HepG2 (cell line): ENCODE data around the gene SMARCA2. TPM values are rescaled to one million over a fixed set of nuclear protein-coding genes. Genes with fewer than 3 reads are reported as not detected.

Experiments
- ATAC-seq: fragments of 200-7000 bp; cut with Tn5 transposase; 3 replicates; pipeline ENCODE4 v1.9.1; 2020; ENCODE audit warnings: mild to moderate bottlenecking, moderate library complexity
- BruUV-seq: library from RNA; stranded (reverse); fragments of 400-500 nt; replicated peaks from 2 replicates; lab custom pipeline; 2021; lab: Mats Ljungman, UMichigan
- CTCF ChIA-PET: fragments of 300-600 bp; formaldehyde crosslinking; extraction: SDS; loops from one replicate; lab custom pipeline; 2021; ENCODE audit warnings: low total read pairs, inconsistent platforms, low intra/inter-chr PET ratio; lab: Yijun Ruan, JAX
- POLR2A ChIA-PET: fragments of 350-600 bp; sonication (Branson Sonifier 250); formaldehyde crosslinking; loops from one replicate; lab custom pipeline; 2020; ENCODE audit warnings: antibody characterized with exemption, inconsistent platforms; lab: Yijun Ruan, JAX
- DNase-seq: peaks from one replicate; pipeline ENCODE4 v3.0.0-alpha.2; 2015; ENCODE audit warnings: low spot score
- FAIRE-seq: peaks from 3 replicates; lab custom pipeline; 2011; peaks lifted over from hg19 to GRCh38; lab: Jason Lieb, UNC
- H2AFZ ChIP-seq: one replicate; pipeline ENCODE4 v1.6.1; 2011; ENCODE audit warnings: low read length, inconsistent platforms
- H3K27ac ChIP-seq: fragments of 300-600 bp; 3 replicates; pipeline ENCODE4 v1.8.0; 2011; ENCODE audit warnings: mixed run types, mild to moderate bottlenecking, mixed read lengths, low read length, inconsistent platforms; ENCODE audit not compliant: insufficient read depth; ENCODE audit errors: extremely low read length
- H3K27me3 ChIP-seq, 2 experiments: fragments of 200-600 bp in 1 of 2; 2 replicates in 1 of 2; 3 replicates in 1 of 2; pipeline versions ENCODE4 v1.6.0 to v1.8.0; 2011; ENCODE audit warnings: low read length in 2 of 2, mild to moderate bottlenecking in 2 of 2, moderate library complexity in 2 of 2, inconsistent platforms in 1 of 2; ENCODE audit not compliant: insufficient read depth in 2 of 2, control insufficient read depth in 1 of 2
- H3K36me3 ChIP-seq, 2 experiments: fragments of 200-600 bp in 1 of 2; replicated peaks in 1 of 2; 2 replicates in 1 of 2; 3 replicates in 1 of 2; pipeline versions ENCODE4 v1.5.1 to v1.8.0; 2011; ENCODE audit warnings: low read length in 2 of 2, inconsistent platforms in 1 of 2; ENCODE audit not compliant: insufficient read depth in 2 of 2, control insufficient read depth in 1 of 2
- H3K4me1 ChIP-seq: 2 replicates; pipeline ENCODE4 v1.5.1; 2012; ENCODE audit warnings: low read length, inconsistent platforms; ENCODE audit not compliant: insufficient read depth
- H3K4me2 ChIP-seq: 2 replicates; pipeline ENCODE4 v1.6.0; 2011; ENCODE audit warnings: low read depth, low read length, inconsistent platforms
- H3K4me3 ChIP-seq, 3 experiments: fragments of 200-600 bp in 1 of 3; sonication (generic), shearing (Covaris generic) in 1 of 3; replicated peaks in 1 of 3; 2 replicates each; pipeline ENCODE4 v1.5.1; 2011 to 2016; ENCODE audit warnings: low read length in 3 of 3, inconsistent platforms in 2 of 3, low read depth in 2 of 3, mild to moderate bottlenecking in 2 of 3, control low read depth in 1 of 3, mixed read lengths in 1 of 3; ENCODE audit not compliant: insufficient read depth in 1 of 3
- H3K79me2 ChIP-seq: one replicate; pipeline ENCODE4 v1.6.1; 2011; ENCODE audit warnings: low read length, inconsistent platforms; ENCODE audit not compliant: insufficient read depth
- H3K9ac ChIP-seq: 2 replicates; pipeline ENCODE4 v1.6.0; 2011; ENCODE audit warnings: mild to moderate bottlenecking, low read depth, low read length, inconsistent platforms; ENCODE audit not compliant: insufficient read depth
- H3K9me3 ChIP-seq: 2 replicates; pipeline ENCODE4 v1.5.1; 2012; ENCODE audit warnings: mild to moderate bottlenecking, low read length
- H4K20me1 ChIP-seq: 2 replicates; pipeline ENCODE4 v1.6.0; 2011; ENCODE audit warnings: inconsistent platforms, mild to moderate bottlenecking, low read length, moderate library complexity; ENCODE audit not compliant: insufficient read depth
- ADNP ChIP-seq: sonication (generic); formaldehyde crosslinking; IDR thresholded peaks from 2 replicates; pipeline ENCODE4 v1.4.0; 2020; ENCODE audit warnings: missing genetic modification reagents
- BRD4 ChIP-seq: sonication (generic); formaldehyde crosslinking; IDR thresholded peaks from 2 replicates; pipeline ENCODE4 v1.4.0; 2020; ENCODE audit warnings: missing genetic modification reagents
- KAT2B ChIP-seq: fragments of 150-350 bp; IDR thresholded peaks from 2 replicates; pipeline ENCODE4 v1.6.1; 2014; ENCODE audit warnings: low read depth, low read length, borderline replicate concordance
- MIER2 ChIP-seq: IDR thresholded peaks from 2 replicates; pipeline ENCODE4 v1.6.1; 2016; ENCODE audit warnings: missing biosample characterization, missing genetic modification reagents
- NFE2 ChIP-seq: sonication (generic); formaldehyde crosslinking; IDR thresholded peaks from 2 replicates; pipeline ENCODE4 v1.4.0; 2020; ENCODE audit warnings: missing genetic modification reagents
- NFIC ChIP-seq: IDR thresholded peaks from 2 replicates; pipeline ENCODE4 v1.6.1; 2012; ENCODE audit warnings: mild to moderate bottlenecking, low read length, inconsistent platforms
- SNRNP70 ChIP-seq: fragments of 200-400 bp; formaldehyde crosslinking; IDR thresholded peaks from 2 replicates; pipeline ENCODE4 v1.6.1; 2017; ENCODE audit warnings: mild to moderate bottlenecking, low read depth, low read length, moderate library complexity
- SRY ChIP-seq: sonication (generic); formaldehyde crosslinking; IDR thresholded peaks from 2 replicates; pipeline ENCODE4 v1.8.0; 2022; ENCODE audit warnings: mild to moderate bottlenecking, missing genetic modification reagents
- ZMAT3 ChIP-seq: sonication (generic); formaldehyde crosslinking; conservative IDR thresholded peaks from 2 replicates; pipeline ENCODE4 v1.7.0; 2021; ENCODE audit warnings: missing genetic modification reagents
- ZNF292 ChIP-seq: sonication (generic); formaldehyde crosslinking; IDR thresholded peaks from 2 replicates; pipeline ENCODE4 v1.8.1; 2022; ENCODE audit warnings: mild to moderate bottlenecking, low read depth, missing genetic modification reagents, borderline replicate concordance
- ZNF343 ChIP-seq: sonication (generic); formaldehyde crosslinking; IDR thresholded peaks from 2 replicates; pipeline ENCODE4 v1.4.0; 2020; ENCODE audit warnings: mild to moderate bottlenecking, missing genetic modification reagents
- ZSCAN21 ChIP-seq: sonication (generic); formaldehyde crosslinking; IDR thresholded peaks from 2 replicates; pipeline ENCODE4 v1.8.0; 2022; ENCODE audit warnings: mild to moderate bottlenecking, missing genetic modification reagents, moderate library complexity, borderline replicate concordance
- WGBS: methylation state at CpG from one replicate; pipeline ENCODE4 v1.1.6; 2017; ENCODE audit warnings: low lambda C conversion rate; 5-methylcytosine and 5-hydroxymethylcytosine counted together
- in situ Hi-C: cut with HindIII; loops from 2 replicates; pipeline ENCODE4 v1.10.0; 2017; ENCODE audit warnings: low pct_unique_long_range_greater_than_20kb; ENCODE audit not compliant: extremely low pct_ligation_motif_present
- intact Hi-C: fragments of 100-400 bp; cut with micrococcal nuclease; formaldehyde crosslinking; loops from one replicate; pipeline ENCODE4 v1.10.0; 2022; ENCODE audit not compliant: unreplicated experiment
- polyA plus RNA-seq, 8 experiments: library from polyadenylated mRNA; depleted of rRNA in 3 of 8; stranded (reverse) in 7 of 8; unstranded in 1 of 8; fragments of >200 nt; fragmentation: Illumina TruSeq in 4 of 8; extraction: Trizol in 4 of 8; gene quantifications; 2 replicates each; pipeline versions ENCODE4 v1.2.1 to v1.2.3, GENCODE V29; 2011 to 2016; ENCODE audit warnings: low read depth in 4 of 8, missing spikeins in 1 of 8, mixed read lengths in 1 of 8; ENCODE audit not compliant: insufficient read depth in 1 of 8
- total RNA-seq, 5 experiments: library from RNA; depleted of rRNA; stranded (reverse); fragments of >200 nt; fragmentation: Illumina TruSeq; extraction: Trizol; gene quantifications; 2 replicates each; pipeline ENCODE4 v1.2.3, GENCODE V29; 2016; ENCODE audit warnings: low read depth in 1 of 5
- TF ChIP-seq, protein P1 (sequence below): sonication (generic); formaldehyde crosslinking; IDR thresholded peaks from 2 replicates; pipeline ENCODE4 v1.4.0; 2020; ENCODE audit warnings: missing genetic modification reagents, borderline replicate concordance
- TF ChIP-seq, protein P2 (sequence below): sonication (generic); formaldehyde crosslinking; IDR thresholded peaks from 2 replicates; pipeline ENCODE4 v1.8.0; 2022; ENCODE audit warnings: missing genetic modification reagents, mild to moderate bottlenecking, moderate library complexity, borderline replicate concordance
- TF ChIP-seq, protein P3 (sequence below), 2 experiments: sonication (generic) in 1 of 2; formaldehyde crosslinking in 1 of 2; IDR thresholded peaks; 2 replicates each; pipeline versions ENCODE4 v1.4.0 to v1.6.1; 2018 to 2020; ENCODE audit warnings: missing genetic modification reagents in 2 of 2, borderline replicate concordance in 1 of 2, low read depth in 1 of 2, mild to moderate bottlenecking in 1 of 2, missing biosample characterization in 1 of 2

Gene SMARCA2
- total and polyA plus RNA-seq, 2 of the 13 experiments (the other 11 are each of a cell fraction or from before 2014, with no cell fraction given): 22.5 to 23.7 TPM

DNA sequence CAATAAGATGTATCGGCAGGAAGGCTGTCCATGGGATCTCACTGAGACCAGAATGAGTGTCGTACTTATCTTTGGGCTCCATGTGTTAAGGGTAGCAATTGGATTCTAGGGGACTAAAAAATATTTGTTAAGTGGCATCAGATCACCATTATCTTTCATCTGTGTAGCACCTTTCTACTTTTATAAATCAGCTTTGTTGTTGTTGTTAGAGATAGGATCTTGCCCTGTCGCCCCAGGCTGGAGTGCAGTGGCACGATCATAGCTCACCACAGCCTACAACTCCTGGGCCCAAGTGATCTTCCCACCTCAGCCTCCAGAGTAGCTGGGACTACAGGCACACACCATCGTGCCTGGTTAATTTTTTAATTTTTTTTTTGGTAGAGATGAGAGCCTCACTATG, 220.5 kb downstream of the SMARCA2 start (continued):
- TF ChIP-seq, protein P1, sequence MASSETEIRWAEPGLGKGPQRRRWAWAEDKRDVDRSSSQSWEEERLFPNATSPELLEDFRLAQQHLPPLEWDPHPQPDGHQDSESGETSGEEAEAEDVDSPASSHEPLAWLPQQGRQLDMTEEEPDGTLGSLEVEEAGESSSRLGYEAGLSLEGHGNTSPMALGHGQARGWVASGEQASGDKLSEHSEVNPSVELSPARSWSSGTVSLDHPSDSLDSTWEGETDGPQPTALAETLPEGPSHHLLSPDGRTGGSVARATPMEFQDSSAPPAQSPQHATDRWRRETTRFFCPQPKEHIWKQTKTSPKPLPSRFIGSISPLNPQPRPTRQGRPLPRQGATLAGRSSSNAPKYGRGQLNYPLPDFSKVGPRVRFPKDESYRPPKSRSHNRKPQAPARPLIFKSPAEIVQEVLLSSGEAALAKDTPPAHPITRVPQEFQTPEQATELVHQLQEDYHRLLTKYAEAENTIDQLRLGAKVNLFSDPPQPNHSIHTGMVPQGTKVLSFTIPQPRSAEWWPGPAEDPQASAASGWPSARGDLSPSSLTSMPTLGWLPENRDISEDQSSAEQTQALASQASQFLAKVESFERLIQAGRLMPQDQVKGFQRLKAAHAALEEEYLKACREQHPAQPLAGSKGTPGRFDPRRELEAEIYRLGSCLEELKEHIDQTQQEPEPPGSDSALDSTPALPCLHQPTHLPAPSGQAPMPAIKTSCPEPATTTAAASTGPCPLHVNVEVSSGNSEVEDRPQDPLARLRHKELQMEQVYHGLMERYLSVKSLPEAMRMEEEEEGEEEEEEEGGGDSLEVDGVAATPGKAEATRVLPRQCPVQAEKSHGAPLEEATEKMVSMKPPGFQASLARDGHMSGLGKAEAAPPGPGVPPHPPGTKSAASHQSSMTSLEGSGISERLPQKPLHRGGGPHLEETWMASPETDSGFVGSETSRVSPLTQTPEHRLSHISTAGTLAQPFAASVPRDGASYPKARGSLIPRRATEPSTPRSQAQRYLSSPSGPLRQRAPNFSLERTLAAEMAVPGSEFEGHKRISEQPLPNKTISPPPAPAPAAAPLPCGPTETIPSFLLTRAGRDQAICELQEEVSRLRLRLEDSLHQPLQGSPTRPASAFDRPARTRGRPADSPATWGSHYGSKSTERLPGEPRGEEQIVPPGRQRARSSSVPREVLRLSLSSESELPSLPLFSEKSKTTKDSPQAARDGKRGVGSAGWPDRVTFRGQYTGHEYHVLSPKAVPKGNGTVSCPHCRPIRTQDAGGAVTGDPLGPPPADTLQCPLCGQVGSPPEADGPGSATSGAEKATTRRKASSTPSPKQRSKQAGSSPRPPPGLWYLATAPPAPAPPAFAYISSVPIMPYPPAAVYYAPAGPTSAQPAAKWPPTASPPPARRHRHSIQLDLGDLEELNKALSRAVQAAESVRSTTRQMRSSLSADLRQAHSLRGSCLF (CRISPR knock-in tag): no peak
- no peak for TF ChIP-seq NFIC

DNA sequence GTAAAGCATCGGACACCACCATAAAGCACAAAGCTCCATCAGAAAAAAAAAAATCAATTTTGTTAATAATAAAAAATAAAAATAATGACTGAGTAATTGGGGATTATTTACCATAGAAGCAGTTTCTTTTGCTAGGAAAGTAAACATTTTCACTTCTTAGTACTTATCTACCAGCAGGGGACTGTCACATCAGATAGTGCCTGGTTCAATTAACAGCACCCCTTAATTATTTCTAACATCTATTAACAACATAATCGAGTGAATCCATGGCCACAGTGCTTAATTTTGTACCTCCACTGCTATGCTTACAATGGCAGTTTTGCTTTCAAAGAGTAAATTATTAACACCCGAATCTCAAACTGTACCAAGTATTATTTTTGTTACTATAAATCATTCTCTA, 221.7 kb downstream of the SMARCA2 start:
- Histone ChIP-seq H3K27me3 (peaks cover 0 to 4% of the 10 kb centered on the region in 2 experiments; a peak in 1 of 5 replicates), H3K9me3 (no peaks in the 10 kb centered on the region), H3K4me2 (no peak overlapping the region), H3K36me3 (no peaks in the 10 kb centered on the region), H3K9ac (no peak overlapping the region), H4K20me1 (no peaks in the 10 kb centered on the region), H3K79me2 (no peaks in the 10 kb centered on the region), H2AFZ (no peak overlapping the region), H3K4me3 (no peak overlapping the region), H3K4me1 (peaks cover 8% of the 10 kb centered on the region; the same call in 1 of the 2 replicates), H3K27ac (no peak overlapping the region)
- ChIA-PET POLR2A (no interaction called here), CTCF (no interaction called here)
- in situ Hi-C loops: no loop called here
- intact Hi-C loops: no loop called here
- no peak for DNase-seq
- FAIRE-seq: no peak
- ATAC-seq: no peak
- BruUV-seq: no TSS peak
- WGBS: 12% methylated on average over 3 of the region's 3 CpGs
- TF ChIP-seq NFE2 (CRISPR knock-in tag) (no peak), MIER2 (CRISPR knock-in tag) (no peak), ZMAT3 (CRISPR knock-in tag) (no peak), ZNF343 (CRISPR knock-in tag) (no peak), SRY (CRISPR knock-in tag) (no peak), BRD4 (CRISPR knock-in tag) (no peak), ADNP (CRISPR knock-in tag) (no peak), SNRNP70 (no peak), ZNF292 (CRISPR knock-in tag) (no peak), ZSCAN21 (CRISPR knock-in tag) (no peak), KAT2B (no peak)
- TF ChIP-seq, protein P2, sequence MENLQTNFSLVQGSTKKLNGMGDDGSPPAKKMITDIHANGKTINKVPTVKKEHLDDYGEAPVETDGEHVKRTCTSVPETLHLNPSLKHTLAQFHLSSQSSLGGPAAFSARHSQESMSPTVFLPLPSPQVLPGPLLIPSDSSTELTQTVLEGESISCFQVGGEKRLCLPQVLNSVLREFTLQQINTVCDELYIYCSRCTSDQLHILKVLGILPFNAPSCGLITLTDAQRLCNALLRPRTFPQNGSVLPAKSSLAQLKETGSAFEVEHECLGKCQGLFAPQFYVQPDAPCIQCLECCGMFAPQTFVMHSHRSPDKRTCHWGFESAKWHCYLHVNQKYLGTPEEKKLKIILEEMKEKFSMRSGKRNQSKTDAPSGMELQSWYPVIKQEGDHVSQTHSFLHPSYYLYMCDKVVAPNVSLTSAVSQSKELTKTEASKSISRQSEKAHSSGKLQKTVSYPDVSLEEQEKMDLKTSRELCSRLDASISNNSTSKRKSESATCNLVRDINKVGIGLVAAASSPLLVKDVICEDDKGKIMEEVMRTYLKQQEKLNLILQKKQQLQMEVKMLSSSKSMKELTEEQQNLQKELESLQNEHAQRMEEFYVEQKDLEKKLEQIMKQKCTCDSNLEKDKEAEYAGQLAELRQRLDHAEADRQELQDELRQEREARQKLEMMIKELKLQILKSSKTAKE (CRISPR knock-in tag): no peak
- TF ChIP-seq, protein P3, sequence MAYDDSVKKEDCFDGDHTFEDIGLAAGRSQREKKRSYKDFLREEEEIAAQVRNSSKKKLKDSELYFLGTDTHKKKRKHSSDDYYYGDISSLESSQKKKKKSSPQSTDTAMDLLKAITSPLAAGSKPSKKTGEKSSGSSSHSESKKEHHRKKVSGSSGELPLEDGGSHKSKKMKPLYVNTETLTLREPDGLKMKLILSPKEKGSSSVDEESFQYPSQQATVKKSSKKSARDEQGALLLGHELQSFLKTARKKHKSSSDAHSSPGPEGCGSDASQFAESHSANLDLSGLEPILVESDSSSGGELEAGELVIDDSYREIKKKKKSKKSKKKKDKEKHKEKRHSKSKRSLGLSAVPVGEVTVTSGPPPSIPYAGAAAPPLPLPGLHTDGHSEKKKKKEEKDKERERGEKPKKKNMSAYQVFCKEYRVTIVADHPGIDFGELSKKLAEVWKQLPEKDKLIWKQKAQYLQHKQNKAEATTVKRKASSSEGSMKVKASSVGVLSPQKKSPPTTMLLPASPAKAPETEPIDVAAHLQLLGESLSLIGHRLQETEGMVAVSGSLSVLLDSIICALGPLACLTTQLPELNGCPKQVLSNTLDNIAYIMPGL (CRISPR knock-in tag; IDR thresholded peaks at IDR 0.05; ENCODE audit: borderline replicate concordance in 1 of 2, low read depth in 1 of 2): no peak
